HG03460 (cell line): ENCODE results near the gene SLC7A6OS.

Source experiments
- ATAC-seq: cut with Tn5 transposase; IDR thresholded peaks from one replicate; pipeline ENCODE4 v1.9.1; 2021; ENCODE audit not compliant: unreplicated experiment

The SLC7A6OS gene

DNA sequence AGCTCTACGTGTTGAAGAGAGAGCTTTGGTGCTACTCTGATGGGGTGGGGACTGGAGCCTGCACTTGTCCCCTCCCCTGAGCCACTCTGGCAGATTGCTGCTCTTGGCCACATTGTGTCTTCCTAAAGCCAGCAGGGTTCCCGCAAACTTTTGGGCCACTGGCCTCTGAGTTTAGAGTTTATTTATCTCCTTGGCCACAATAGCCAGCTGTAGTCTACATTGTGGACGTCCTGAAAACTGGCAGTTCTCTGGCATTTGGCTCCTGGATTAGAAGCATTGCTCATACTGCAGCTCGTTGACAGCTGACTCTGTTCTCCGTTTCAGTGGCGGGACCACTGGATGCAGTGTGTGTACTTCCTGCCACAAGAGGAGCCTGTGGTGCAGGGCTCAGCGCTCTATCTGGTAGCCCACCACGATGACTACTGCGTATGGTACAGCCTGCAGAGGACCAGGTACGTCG, 34.6 kb upstream of the SLC7A6OS start:
- ATAC-seq = no peak

GRCh38 chr16:68344252-68344651, 33.5 kb upstream of the SLC7A6OS start:
- ATAC-seq = no peak

DNA sequence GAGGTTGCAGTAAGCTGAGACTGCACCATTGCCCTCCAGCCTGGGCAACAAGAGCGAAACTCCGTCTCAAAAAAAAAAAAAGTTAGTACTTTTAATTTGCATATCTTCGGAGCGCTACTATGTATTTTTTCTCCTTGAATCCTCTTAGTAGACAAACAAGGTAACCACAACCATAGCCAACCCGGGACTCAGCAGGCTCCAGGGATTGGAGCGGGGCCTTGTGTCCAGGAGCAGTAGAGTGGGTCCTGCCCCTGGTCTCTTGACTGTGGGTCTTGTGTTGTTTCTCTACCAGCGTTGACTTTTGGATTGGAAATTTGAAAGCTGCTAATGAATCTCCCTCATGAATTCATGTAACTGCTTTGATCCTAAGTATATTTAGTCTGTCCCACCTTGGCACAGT, 32.4 kb upstream of the SLC7A6OS start:
- ATAC-seq = no peak

DNA sequence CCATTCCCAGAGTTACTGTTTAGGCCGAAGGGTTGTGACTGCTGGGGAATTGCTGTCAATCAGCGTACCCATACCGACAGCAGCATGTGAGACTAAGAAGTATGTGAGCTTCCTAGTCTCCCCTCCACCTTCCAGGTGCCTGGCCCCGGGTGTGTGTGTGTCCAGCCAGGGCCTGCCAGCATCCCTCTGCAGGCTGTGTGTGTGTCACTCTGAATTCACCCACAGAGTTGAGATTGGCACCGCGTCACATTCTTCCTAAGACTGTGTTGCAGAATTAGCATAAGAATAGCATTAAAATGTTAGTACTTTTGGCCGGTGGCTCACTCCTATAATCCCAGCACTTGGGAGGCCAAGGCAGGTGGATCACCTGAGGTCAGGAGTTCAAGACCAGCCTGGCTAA, 31.9 kb upstream of the SLC7A6OS start:
- no peak for ATAC-seq

- ATAC-seq = no peak
These were observed 28.5 kb upstream of the SLC7A6OS start for GRCh38 chr16:68339214-68339613.

DNA sequence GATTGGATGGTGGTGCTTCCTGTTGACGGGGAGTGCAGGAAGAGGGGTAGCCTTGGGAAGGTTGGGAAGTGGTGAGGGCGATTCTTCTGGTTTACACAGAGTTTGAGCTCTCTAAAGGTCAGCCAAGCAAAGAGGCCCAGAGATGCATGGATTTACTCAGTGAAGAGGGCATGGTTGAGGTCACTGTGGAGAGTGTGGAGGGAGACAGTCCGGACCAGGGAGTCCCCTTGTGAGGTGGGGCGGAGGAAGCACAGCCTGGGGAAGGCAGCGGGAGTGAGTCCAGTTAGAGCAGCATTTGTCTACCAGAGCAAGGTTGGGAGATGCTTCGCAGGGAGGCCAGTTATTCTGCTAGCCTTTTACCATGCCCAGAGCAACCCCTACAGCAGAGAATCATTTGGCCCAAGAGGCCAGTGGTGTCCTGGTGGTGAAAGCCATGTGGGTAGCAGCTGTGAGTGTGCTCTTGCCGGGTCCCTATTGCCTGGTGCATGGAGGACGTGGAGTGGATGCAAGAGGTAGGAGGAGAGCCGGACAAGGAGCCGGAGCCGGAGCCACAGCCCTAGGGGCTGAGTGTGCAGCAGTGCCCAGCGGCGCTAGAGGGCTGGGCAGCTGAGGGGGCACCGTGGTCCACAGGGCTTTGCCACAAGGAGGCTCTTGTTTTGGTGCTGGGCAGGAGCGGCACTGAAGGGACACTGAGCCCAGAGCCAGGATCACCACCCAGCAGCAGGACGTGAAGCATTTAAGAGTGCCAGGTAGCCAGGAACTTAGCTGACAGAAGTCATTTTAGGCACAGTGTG, 27.8 kb upstream of the SLC7A6OS start:
- no peak for ATAC-seq

DNA sequence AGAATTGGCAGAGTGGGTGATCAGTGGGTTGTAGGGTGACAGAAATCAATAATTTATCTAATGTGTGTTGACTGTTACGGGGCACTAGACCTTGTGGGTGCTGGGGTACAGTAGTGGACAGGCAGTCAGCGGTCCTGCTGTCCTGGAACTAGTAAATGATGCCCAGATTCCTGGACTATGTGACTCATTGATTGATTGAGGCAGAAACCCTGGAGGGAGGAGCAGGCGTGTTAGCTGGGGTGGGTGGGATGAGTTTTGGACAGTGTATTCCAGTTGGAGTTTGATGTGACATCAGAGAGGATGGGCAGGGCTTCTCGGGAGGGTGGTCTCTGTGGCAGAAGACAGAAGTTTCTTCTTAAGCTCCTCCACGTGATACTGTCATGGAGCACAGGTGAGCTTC, 24.4 kb upstream of the SLC7A6OS start:
- no peak for ATAC-seq

- no peak for ATAC-seq
These were observed 21.8 kb upstream of the SLC7A6OS start for GRCh38 chr16:68332411-68333121.

DNA sequence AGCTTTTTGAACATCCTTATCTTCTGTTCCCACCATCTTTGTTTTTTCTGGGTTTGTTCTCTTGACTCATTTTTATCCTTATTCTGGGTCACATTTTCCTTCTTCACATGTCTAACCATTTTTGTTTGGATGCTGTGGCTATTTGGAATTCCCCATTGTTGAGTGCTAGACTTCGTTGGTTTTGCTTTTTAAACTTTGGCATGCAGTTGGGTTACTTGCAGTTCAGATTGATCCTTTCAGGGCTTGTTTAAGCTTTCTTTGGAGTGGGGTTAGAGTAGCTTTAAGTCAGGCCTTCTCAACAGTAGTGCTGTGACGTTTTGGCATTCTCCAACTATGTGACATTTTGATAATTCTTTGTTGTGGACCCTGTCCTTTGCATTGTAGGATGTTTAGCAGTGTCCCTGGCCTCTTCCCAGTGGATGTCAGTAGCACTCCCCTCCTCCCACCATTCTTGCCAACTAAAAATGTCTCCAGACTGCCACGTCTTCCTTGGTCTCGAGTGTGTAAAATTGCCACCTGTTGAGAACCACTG, 21.2 kb upstream of the SLC7A6OS start:
- no peak for ATAC-seq

- no peak for ATAC-seq
These were observed 18.2 kb upstream of the SLC7A6OS start for GRCh38 chr16:68328860-68329390.

- peak; percentile 71 for ATAC-seq
These were observed 17.6 kb upstream of the SLC7A6OS start for GRCh38 chr16:68328151-68328859.

- no peak for ATAC-seq
These were observed 14.1 kb upstream of the SLC7A6OS start for GRCh38 chr16:68324780-68325357.

DNA sequence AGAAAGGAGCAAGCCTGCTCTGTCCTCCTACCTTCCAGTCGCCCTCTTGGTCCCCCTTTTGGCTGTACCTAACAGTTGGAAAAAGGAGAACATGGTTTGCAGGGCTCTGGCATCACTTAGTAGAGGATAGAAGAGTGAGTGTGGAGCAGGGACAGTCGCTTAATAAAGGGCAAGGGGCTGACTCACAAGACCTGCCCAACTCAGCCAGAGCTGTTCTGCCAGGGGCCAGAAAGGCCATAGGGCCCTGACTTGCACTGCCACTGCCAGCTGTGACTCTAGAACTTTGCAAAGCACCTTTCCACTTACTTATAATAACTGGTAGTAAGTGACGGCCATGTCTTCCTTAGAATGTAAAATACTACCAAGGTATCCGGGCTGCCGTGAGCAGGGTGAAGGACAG, 13.6 kb upstream of the SLC7A6OS start:
- no peak for ATAC-seq

- ATAC-seq = peak; percentile 50
These were observed 8.6 kb upstream of the SLC7A6OS start for GRCh38 chr16:68319185-68319908.

- ATAC-seq = no peak
These were observed 2.4 kb upstream of the SLC7A6OS start for GRCh38 chr16:68313116-68313515.

- ATAC-seq = peak; percentile 16
These were observed 341 bp downstream of the SLC7A6OS start for GRCh38 chr16:68310437-68310773.

DNA sequence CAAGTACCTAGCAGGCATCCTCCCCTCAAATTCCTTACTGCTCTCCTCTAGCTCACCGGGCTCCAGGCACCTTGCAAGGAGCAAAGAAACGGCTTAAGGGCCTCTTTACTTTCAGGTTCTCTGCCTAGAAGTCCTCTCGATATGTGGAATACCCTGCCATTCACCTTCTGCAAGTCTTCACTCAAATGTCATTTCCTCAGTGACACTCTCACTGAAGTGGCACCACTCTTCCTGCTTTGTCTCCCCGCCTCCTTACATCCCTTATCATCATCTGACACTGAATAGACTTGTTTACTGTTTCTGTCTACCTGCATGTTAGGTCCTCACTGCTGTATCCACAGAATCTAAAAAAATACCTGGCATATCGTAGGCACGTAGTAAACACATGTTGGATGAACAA, 947 bp downstream of the SLC7A6OS start:
- ATAC-seq = no peak

DNA sequence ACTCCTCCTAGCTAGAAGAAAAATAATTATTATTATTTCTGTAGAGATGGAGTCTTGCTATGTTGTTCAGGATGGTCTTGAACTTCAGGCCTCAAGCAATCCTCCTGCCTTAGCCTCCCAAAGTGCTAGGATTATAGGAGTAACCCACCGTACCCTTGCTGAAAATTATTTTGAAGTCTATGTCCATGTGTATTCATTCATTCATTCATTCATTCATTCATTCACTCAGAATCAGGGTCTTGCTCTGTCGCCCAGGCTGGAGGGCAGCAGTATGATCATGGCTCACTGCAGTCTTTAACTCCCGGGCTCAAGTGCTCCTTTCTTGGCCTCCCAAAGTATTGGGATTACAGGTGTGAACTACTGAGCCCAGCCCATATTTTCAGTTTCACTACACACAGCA, 4.1 kb downstream of the SLC7A6OS start:
- ATAC-seq = no peak

DNA sequence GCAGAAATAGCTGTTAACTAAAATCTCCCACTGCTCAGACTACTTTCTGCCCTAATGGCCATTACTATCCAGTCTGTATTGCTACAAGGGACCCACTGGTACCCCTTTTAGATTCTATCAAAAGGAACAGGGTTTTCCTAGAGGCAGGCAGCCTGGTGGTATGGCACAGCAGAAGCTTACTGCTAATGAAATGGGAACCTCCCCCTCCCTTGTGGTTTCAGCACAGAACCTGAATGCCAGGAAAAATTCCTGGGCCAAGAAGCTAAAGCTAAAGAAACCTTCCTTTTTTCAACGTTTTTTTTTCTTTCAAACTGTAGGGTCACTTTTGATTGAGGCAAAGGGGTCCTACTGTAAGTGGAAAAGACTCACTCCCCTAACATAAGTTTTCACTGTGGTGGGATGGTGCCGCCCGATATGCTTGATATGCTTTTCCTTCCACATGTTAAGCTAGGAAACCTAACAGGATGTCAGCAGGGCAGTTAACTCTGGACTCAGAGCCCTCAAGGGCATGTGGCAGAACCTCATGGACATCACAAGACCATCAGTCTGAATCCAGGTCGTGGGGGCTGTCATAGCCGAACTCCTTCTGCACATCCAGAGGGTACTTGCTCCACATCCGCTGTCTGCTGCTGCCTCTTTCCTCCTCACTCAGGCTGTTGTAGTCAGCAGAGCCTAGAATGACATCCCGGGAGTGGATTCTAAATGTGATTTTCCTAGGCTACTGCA, 9.8 kb downstream of the SLC7A6OS start:
- no peak for ATAC-seq
